Nephron progenitor cell (in vitro differentiated cells): Measurements from ENCODE around the gene LRFN4.

Experiments
- DNase-seq: peaks from one replicate; pipeline ENCODE4 v3.0.0; 2021
- H3K27ac Mint-ChIP-seq: 2 replicates; pipeline ENCODE4 v1.8.0; 2021; ENCODE audit warnings: mild to moderate bottlenecking, moderate library complexity, mixed read lengths
- H3K27me3 Mint-ChIP-seq: 2 replicates; pipeline ENCODE4 v1.8.0; 2021; ENCODE audit warnings: mild to moderate bottlenecking, low read depth, mixed read lengths; ENCODE audit not compliant: poor library complexity
- H3K36me3 Mint-ChIP-seq: 2 replicates; pipeline ENCODE4 v1.8.0; 2021; ENCODE audit warnings: low read depth, mixed read lengths
- H3K4me1 Mint-ChIP-seq: 2 replicates; pipeline ENCODE4 v1.8.0; 2021; ENCODE audit warnings: mixed read lengths
- H3K4me3 Mint-ChIP-seq: 2 replicates; pipeline ENCODE4 v1.8.0; 2021; ENCODE audit warnings: mild to moderate bottlenecking, moderate library complexity, mixed read lengths
- H3K9me3 Mint-ChIP-seq: 2 replicates; pipeline ENCODE4 v1.8.0; 2021; ENCODE audit warnings: mild to moderate bottlenecking, moderate library complexity, mixed read lengths
- CTCF ChIP-seq: fragments of 200-600 bp; sonication (generic); IDR thresholded peaks from 2 replicates; pipeline ENCODE4 v1.5.0; 2021; ENCODE audit warnings: antibody characterized with exemption

Gene LRFN4

GRCh38 chr11:66880496-66881450, 23.9 kb downstream of the LRFN4 start:
- Mint-ChIP-seq H3K4me3 (peak overlapping the region; percentile 40), H3K27me3 (peaks cover 6% of the 10 kb centered on the region), H3K36me3 (no peaks in the 10 kb centered on the region), H3K27ac (peak overlapping the region; percentile 36), H3K9me3 (no peaks in the 10 kb centered on the region), H3K4me1 (peaks cover 81% of the 10 kb centered on the region)
- no peak for TF ChIP-seq CTCF
- DNase-seq = no peak

GRCh38 chr11:66881451-66881835, 24.6 kb downstream of the LRFN4 start:
- H3K36me3 Mint-ChIP-seq = peaks cover 3% of the 10 kb centered on the region
- DNase-seq = no peak
- peaks cover 81% of the 10 kb centered on the region for H3K4me1 Mint-ChIP-seq
- TF ChIP-seq CTCF = no peak
- peak overlapping the region; percentile 36 for H3K27ac Mint-ChIP-seq
- H3K27me3 Mint-ChIP-seq = peaks cover 8% of the 10 kb centered on the region
- H3K9me3 Mint-ChIP-seq = no peaks in the 10 kb centered on the region
- H3K4me3 Mint-ChIP-seq = peak overlapping the region; percentile 40

GRCh38 chr11:66881927-66882452, 25.1 kb downstream of the LRFN4 start:
- Mint-ChIP-seq H3K27ac (peak overlapping the region; percentile 36), H3K4me1 (peaks cover 79% of the 10 kb centered on the region), H3K36me3 (peaks cover 4% of the 10 kb centered on the region), H3K9me3 (no peaks in the 10 kb centered on the region), H3K4me3 (peak overlapping the region; percentile 14), H3K27me3 (peaks cover 8% of the 10 kb centered on the region)
- TF ChIP-seq CTCF = no peak
- no peak for DNase-seq

GRCh38 chr11:66882561-66883015, 25.7 kb downstream of the LRFN4 start:
- no peak overlapping the region for H3K4me3 Mint-ChIP-seq
- H3K4me1 Mint-ChIP-seq = peaks cover 79% of the 10 kb centered on the region
- no peaks in the 10 kb centered on the region for H3K9me3 Mint-ChIP-seq
- H3K27ac Mint-ChIP-seq = peak overlapping the region; percentile 94
- H3K36me3 Mint-ChIP-seq = peaks cover 4% of the 10 kb centered on the region
- DNase-seq = no peak
- peaks cover 8% of the 10 kb centered on the region for H3K27me3 Mint-ChIP-seq
- TF ChIP-seq CTCF = no peak

- Mint-ChIP-seq H3K4me1 (peaks cover 78% of the 10 kb centered on the region), H3K9me3 (no peaks in the 10 kb centered on the region), H3K27me3 (peaks cover 8% of the 10 kb centered on the region), H3K4me3 (no peak overlapping the region), H3K36me3 (peaks cover 4% of the 10 kb centered on the region), H3K27ac (no peak overlapping the region)
- peak; percentile 84 for DNase-seq
- peak; percentile 71 for TF ChIP-seq CTCF
These were observed 26.4 kb downstream of the LRFN4 start for GRCh38 chr11:66883016-66883965.
